HG02885 (cell line): Measurements from ENCODE around the gene STUM.
"Not testable (repeated sequence)": the region's sequence is repeated elsewhere in the genome, so short reads cannot be mapped to it uniquely, and the experiment has no call there.

ENCODE experiments used
- ATAC-seq: cut with Tn5 transposase; IDR thresholded peaks from one replicate; pipeline ENCODE4 v1.9.1; 2021; ENCODE audit warnings: mild to moderate bottlenecking; ENCODE audit not compliant: unreplicated experiment, poor library complexity

Gene STUM, protein sequence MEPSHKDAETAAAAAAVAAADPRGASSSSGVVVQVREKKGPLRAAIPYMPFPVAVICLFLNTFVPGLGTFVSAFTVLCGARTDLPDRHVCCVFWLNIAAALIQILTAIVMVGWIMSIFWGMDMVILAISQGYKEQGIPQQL

GRCh38 chr1:226548256-226549093 lies at the start of gene STUM:
Gene STUM (plus strand): TSS chr1:226548764. CDS start chr1:226548905, 141 bp downstream.
- no peak for ATAC-seq

GRCh38 chr1:226499699-226500098 lies 48.9 kb upstream of the STUM start:
- ATAC-seq: not testable (repeated sequence)

DNA sequence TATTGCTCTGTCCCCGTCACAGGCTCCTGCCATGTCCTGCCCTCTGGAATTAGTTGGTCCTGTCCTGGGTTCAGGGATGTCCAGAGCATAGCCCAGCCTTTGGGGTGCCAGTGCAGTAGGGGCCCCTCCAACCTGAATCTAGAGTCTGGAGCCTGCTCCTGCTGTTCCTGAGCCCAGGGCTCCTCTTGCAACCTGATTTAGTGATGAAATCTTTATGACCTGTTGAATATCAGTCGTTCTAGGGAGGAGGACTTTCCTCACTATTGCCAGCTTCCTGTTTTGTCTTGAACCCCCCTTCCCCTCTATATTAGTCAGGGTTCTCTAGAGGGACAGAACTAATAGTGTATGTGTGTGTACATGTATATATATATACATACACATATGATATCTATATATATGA lies 42.5 kb upstream of the STUM start:
- no peak for ATAC-seq

DNA sequence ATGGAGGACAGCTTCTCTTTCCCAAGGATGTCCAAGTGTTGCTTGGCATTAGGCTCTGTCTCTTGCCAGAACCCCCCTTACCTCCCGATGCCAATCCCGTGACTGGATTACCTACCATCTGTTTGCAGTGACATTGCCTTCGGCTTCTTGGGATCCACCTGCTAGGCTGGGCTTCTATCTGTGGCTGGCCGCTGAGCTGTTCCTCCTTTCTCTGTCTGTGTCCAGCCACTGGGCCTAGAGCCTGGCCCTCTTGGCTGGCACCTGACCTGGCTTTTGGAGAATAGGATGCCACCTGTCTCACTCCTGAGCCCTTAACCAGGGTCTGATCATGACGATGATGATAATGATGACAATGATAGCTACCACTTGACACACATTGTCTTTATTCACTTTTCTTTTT lies 41.6 kb upstream of the STUM start:
- no peak for ATAC-seq

GRCh38 chr1:226510453-226510852 lies 38.1 kb upstream of the STUM start:
- ATAC-seq: no peak

DNA sequence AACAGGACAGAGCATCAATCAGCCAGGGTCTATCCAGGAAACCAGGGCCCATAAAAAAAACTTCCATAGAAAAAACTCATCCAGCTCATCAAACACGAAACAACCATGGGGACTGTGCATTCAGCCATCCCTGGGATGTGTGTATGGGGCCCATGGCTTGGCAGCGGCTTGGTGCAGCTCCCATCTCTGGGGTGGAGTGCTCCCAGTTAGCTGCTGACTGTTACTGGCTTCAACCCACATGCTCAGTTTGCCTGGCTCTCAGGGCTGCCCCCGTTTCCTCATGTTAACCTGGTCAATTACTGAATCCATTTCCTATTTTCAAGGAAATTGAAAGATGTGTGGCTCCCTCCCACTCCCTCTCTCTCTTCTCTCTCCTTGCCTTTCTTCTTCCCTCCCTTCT lies 37.3 kb upstream of the STUM start:
- no peak for ATAC-seq

DNA sequence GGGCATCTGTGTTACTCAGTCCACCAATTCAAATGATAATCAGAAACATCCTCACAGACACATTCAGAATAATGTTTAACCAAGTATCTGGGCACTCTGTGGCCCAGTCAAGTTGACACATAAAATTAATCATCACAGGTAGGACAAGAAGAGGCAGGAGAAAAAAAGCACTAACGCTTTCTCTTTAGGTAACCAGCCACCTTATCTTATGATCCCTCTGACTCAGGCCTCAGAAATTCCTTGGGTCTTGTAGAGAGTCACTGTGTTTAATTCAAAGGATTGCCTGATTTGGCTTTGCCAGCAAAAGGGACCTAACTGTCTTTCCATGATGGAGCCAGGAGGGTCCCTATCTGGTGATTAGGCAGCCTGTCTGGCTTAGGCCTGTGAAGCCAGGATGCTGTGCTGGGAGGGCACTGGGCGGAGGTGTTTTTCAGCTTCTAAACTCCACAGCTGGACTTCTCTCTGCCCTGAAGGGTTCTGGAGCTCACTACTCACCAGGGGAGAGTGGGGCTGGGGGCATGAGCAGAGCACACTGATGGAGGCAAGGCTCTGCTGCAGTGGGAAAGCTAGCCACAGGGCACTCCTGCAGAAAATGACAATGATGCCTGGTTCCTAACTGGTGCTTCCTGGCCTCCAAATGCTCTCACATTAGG lies 36.4 kb upstream of the STUM start:
- ATAC-seq: no peak

DNA sequence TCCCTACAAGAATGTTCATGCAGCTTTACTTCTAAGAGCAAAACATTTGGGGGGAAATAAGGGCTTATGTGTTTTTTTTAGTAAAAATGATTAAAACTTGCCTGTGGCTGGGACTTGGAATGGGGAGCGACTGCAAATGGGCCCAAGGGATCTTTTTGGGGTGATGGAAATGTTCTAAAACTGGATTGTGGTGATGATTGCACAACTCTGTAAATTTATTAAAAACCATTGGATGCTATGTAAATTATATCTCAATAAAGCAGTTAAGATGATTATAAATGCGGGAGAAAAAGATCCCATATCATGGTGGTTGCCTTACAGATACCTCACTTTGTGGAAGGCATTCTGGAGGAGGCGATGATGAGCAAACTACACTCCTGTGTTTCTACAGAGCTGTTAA lies 30.2 kb upstream of the STUM start:
- ATAC-seq: no peak

DNA sequence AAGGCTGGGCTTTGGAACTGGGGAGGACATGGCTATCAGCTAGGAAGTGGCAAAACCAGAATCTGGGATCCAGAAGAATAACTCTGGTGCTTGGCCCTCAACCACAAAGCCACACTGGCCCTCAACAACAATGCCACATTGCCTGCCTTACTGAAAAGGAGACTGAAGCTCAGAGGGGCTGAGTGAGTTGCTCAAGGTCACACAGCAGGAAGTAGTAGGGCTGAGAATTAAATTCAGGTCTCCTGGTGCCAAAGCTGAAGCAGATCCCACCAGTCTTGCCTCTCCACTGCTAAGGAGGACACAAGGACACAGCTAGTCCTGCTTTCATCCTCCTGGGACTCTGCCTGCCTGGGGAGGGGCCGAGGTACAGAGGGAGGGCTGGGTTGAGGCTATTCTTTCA lies 29.4 kb upstream of the STUM start:
- no peak for ATAC-seq

- ATAC-seq: no peak
Observed at GRCh38 chr1:226519716-226520598, 28.6 kb upstream of the STUM start.

- no peak for ATAC-seq
Observed at GRCh38 chr1:226520640-226521355, 27.8 kb upstream of the STUM start.

DNA sequence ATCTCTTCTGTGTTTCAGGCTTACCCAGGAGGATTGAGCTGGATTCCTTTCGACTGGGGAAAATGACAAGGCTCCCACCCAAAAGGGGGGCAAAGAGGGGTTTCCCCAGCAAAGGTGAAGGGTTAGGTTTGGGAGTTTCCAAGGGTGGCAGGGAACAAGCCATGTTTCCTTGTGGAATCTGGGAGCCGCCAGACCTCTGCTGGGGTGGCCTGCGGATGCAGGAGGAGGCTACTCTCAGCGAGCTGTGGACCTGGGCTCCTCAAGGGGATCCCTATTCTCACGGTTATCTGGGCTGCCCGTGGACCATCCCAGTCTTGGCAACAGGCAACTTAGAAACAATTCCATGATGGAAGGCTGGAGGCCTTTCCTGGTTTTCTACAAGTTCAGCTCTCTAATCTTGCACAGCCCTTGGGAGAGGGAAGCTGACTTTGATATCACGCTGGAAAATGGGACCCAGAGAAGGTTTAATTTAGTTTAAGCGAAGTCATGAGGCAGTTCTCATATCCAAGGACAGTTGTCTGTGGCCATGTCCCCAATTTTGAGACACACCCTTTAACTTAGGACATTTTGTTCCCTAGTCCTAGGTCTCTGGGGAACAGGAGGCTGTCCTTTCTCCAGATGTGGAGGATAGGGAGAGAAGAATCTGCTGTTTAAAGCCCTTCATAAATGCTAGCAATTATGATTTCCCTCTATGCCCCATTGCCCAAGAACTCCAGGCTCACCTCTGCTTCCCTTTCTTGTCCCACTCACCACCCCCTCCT lies 24.7 kb upstream of the STUM start:
- ATAC-seq: no peak

DNA sequence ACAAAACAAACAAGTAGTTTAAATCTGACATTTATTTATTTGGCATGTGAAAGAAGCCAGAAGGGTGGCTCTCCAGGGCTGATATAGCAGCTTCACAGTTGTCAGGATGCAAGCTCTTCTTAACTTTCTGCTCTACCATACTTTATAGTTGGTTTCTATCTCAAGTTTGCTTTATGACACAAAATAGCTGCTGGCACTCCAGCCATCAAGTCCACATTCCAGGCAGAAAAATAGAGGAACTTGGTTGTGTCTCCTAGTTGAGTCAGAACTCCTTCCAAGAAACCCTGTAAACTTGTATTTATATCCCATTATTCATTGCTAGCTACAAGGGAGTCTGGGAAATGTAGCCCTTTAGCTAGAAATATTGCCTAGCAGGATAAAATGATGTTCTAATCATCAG lies 24.0 kb upstream of the STUM start:
- no peak for ATAC-seq

- ATAC-seq: no peak
Observed at GRCh38 chr1:226525750-226526149, 22.8 kb upstream of the STUM start.

GRCh38 chr1:226526801-226527595 lies 21.6 kb upstream of the STUM start:
- ATAC-seq: no peak

- ATAC-seq: no peak
Observed at GRCh38 chr1:226529891-226530290, 18.7 kb upstream of the STUM start.

DNA sequence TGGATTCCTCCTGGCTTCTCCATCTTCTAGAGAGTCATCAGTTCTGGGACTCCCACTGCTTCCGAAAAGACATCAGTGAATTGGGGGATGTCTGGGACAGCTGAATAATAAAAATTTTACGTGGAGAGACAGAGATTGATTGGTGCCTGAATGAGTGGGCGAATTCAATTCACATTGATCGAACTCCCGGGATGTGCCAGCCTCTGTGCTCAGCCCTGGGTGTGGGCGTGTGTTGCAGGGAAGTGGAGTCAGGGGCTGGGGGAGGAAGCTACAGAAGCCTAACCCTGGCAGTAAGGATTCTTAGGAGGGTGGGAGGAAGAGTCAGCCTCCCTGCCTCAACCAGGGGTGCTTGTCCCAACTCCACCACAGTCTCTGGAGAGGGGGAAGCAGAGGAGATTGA lies 18.0 kb upstream of the STUM start:
- no peak for ATAC-seq

DNA sequence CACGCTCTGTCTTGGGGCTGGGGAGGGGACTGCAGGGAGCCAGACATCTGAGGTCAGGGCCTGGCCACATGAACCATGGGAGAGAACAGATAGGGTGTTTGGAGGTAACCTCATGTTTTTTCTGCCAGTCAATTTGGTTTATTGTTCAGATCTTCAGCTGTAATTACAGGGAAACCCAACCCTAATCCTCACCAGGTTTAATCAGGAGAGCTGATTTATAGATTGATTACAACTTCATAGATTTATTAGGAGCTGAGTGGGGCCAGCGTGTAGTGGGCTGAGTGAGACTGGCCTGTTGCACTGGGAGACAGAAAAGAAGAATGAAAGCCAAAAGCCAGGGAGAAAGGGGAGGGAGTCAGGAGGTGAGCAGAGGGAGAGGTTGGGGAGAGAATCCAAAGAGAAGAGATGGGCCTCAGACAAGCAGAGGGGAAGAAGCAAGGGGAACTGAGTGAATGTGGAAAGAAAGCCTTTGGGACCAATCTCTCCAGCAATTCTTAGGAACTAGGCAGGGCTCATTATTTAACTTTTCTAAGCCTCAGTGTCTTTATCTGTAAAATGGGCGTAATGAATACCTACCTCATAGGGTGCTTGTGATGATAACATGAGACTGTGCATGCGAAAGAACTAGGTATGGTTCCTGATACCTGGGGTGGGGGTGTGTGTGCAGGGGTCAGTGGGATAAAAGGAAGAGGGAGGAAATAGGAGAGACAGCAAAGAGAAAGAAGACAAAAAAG lies 17.0 kb upstream of the STUM start:
- ATAC-seq: no peak
